Measurements from ENCODE around the gene CPLX3. TPM values are rescaled to one million over a fixed set of nuclear protein-coding genes. Genes with fewer than 3 reads are reported as not detected.

CPLX3 gene
- total and polyA plus RNA-seq, 2 of the 8 experiments (the other 6 are each of a cell fraction or from before 2014, with no cell fraction given): 0.17 TPM; not detected in 1

DNA sequence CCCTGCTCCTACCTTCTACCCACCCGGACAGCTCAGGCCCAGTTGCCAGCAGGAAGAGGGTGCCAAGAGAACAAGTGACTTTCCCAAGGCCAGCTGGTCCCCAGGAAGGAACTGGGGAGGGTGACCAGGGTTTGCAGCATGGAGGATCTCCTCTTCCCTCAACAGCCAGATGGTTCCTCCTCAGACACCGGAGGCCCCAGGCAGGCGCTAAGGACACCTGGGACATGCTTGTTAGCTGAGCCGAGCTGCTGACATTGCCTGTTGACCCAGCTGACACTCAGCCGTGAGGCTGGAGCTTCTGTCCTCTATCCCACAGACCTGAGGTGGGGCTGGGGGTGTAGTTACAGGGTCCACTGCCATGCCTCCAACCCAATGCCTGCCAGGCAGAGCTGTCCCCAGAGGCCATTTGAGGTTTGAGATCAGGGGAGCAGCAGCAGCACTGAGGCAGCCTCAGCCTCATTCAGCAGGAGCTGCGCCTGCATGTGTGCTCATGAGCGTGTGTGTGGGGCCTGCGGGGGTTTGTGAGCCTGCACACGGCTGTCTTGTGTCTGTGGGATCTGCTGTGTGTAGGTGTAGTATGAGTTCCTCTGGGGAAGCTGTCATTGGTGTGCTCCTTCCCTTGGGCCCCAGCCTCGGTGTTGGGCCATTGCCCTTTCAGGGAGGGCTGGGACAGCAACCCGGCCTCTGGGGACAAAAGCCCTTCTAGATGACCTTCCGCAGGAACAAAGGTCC is 7.1 kb downstream of the CPLX3 start:
- FAIRE-seq (no peak), DNase-seq (ENCODE audit: low read depth in 1 of 2, low spot score in 2 of 2) (no peak)
- Histone ChIP-seq H3K36me3 (ENCODE audit: control insufficient read depth in 2 of 4, insufficient read depth in 4 of 4, low read length in 3 of 4) (no peaks in the 10 kb centered on the region; a peak in 1 of 8 replicates), H3K9ac (replicated peaks in 1 of 4; ENCODE audit: extremely low read depth in 1 of 4, low read depth in 3 of 4, low read length in 3 of 4) (no peak overlapping the region), H3K56ac (replicated peaks; ENCODE audit: insufficient read length, low read depth, low read length) (no peak overlapping the region), H2AK5ac (ENCODE audit: low read depth, low read length) (no peak overlapping the region), H3K4ac (replicated peaks; ENCODE audit: insufficient read length, low read depth, low read length) (no peak overlapping the region), H3K27ac (ENCODE audit: low read depth, low read length) (no peak overlapping the region), H2AFZ (ENCODE audit: low read length) (no peak overlapping the region), H3K9me3 (ENCODE audit: insufficient read depth in 2 of 2, low read depth in 1 of 2, low read length in 1 of 2) (no peaks in the 10 kb centered on the region), H3K14ac (ENCODE audit: insufficient read length) (no peak overlapping the region), H2BK12ac (ENCODE audit: low read depth, low read length) (no peak overlapping the region), H3K79me2 (ENCODE audit: control insufficient read depth in 1 of 2, insufficient read depth in 2 of 2, low read length in 2 of 2) (no peaks in the 10 kb centered on the region), H2BK120ac (replicated peaks; ENCODE audit: low read depth, low read length) (no peak overlapping the region), H4K91ac (replicated peaks; ENCODE audit: insufficient read length, low read length) (no peak overlapping the region), H2BK15ac (ENCODE audit: low read length) (no peak overlapping the region; the same call in 1 of the 2 replicates), H3K4me1 (replicated peaks in 1 of 4; ENCODE audit: control insufficient read depth in 3 of 4, insufficient read depth in 4 of 4, low read length in 3 of 4) (peaks cover 0 to 4% (median 2%) of the 10 kb centered on the region in 4 experiments; a peak in 4 of 7 replicates), H3K27me3 (replicated peaks in 1 of 4; ENCODE audit: control insufficient read depth in 3 of 4, extremely low read depth in 1 of 4, insufficient read depth in 3 of 4, low read length in 3 of 4) (no peaks in the 10 kb centered on the region; a peak in 2 of 7 replicates), H3K23me2 (ENCODE audit: low read depth, low read length) (no peaks in the 10 kb centered on the region), H3K4me3 (ENCODE audit: extremely low read depth in 1 of 4, insufficient read depth in 2 of 4, low read depth in 3 of 4, low read length in 4 of 4) (no peak overlapping the region), H2BK20ac (ENCODE audit: low read length) (no peak overlapping the region), H3K23ac (ENCODE audit: insufficient read length) (no peak overlapping the region), H4K5ac (ENCODE audit: insufficient read length, low read depth, low read length) (no peak overlapping the region), H3K79me1 (ENCODE audit: low read depth, low read length) (no peaks in the 10 kb centered on the region), H4K8ac (ENCODE audit: extremely low read depth, insufficient read depth, low read length) (no peak overlapping the region), H2BK5ac (ENCODE audit: low read depth, low read length) (no peak overlapping the region), H4K20me1 (replicated peaks in 1 of 2; ENCODE audit: control insufficient read depth in 1 of 2, insufficient read depth in 2 of 2, low read length in 2 of 2) (peaks cover 0 to under 1% of the 10 kb centered on the region in 2 experiments), H3K4me2 (ENCODE audit: insufficient read depth in 1 of 2, low read depth in 2 of 2, low read length in 2 of 2) (no peak overlapping the region), H3K18ac (ENCODE audit: extremely low read depth, low read length) (no peak overlapping the region)
- WGBS, 2 experiments (ENCODE audit: extremely low coverage in 1 of 2, insufficient coverage in 1 of 2, insufficient read length in 1 of 2, insufficient replicate concordance in 2 of 2, low coverage in 1 of 2, low lambda C conversion rate in 2 of 2, missing lambda C conversion rate in 1 of 2): 91% methylated on average over 12 of the region's 12 CpGs; no CpG with 5 or more reads in 1 of the 2 experiments
- CTCF ChIA-PET (ENCODE audit: partially characterized antibody): interaction anchor here (0.6 to 2.6 kb wide), 16 partner anchors 8 to 319 kb away, joined by 3 to 15 read pairs (median 4); partner anchors contain the start of genes LMAN1L and ULK3
- POLR2A ChIA-PET (ENCODE audit: partially characterized antibody): interaction anchor here (1.1 to 4.6 kb wide), 5 partner anchors 9 to 70 kb away, joined by 3 to 23 read pairs (median 3); partner anchors contain the start of genes CSK and ULK3
- no peak for TF ChIP-seq EZH2 (IDR thresholded peaks at IDR 0.05; ENCODE audit: low read depth, low read length, severe bottlenecking)
- no peak for TF ChIP-seq SIN3A (conservative IDR thresholded peaks at IDR 0.05 in 1 of 2, IDR thresholded peaks at IDR 0.05 in 1 of 2; ENCODE audit: low read depth in 1 of 2, low read length in 2 of 2)
- TF ChIP-seq SP2 (IDR thresholded peaks at IDR 0.05; ENCODE audit: low read length): no peak
- no peak for TF ChIP-seq RFX5 (IDR thresholded peaks at IDR 0.05; ENCODE audit: borderline replicate concordance, low read depth, low read length)
- no peak for TF ChIP-seq JUN (IDR thresholded peaks at IDR 0.05; ENCODE audit: low read depth, low read length)
- TF ChIP-seq, protein P1, sequence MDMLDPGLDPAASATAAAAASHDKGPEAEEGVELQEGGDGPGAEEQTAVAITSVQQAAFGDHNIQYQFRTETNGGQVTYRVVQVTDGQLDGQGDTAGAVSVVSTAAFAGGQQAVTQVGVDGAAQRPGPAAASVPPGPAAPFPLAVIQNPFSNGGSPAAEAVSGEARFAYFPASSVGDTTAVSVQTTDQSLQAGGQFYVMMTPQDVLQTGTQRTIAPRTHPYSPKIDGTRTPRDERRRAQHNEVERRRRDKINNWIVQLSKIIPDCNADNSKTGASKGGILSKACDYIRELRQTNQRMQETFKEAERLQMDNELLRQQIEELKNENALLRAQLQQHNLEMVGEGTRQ (IDR thresholded peaks at IDR 0.05; ENCODE audit: low read length): no peak
- TF ChIP-seq KDM5A (IDR thresholded peaks at IDR 0.05; ENCODE audit: low read length): no peak
- no peak for TF ChIP-seq TAF7 (optimal IDR thresholded peaks at IDR 0.05; ENCODE audit: borderline replicate concordance, low read depth, low read length)
- TF ChIP-seq CTBP2 (IDR thresholded peaks at IDR 0.05; ENCODE audit: borderline replicate concordance, insufficient read depth, insufficient read length, low read length): no peak

All from H1 (cell line).